HT-29 (cell line): ENCODE measurements around the gene PEAK3. TPM values are rescaled to one million over a fixed set of nuclear protein-coding genes. Genes with fewer than 3 reads are reported as not detected.

ENCODE experiments used
- DNase-seq: peaks from one replicate; pipeline ENCODE4 v3.0.0-alpha.2; 2015; ENCODE audit warnings: low spot score
- total RNA-seq: library from RNA; depleted of rRNA; stranded (reverse); fragments of >200 nt; shearing (Covaris generic); gene quantifications from 2 replicates; pipeline ENCODE4 v1.2.3, GENCODE V29; 2014

The PEAK3 gene
- total RNA-seq, 1 experiment from 2014 or later, result not detected

- DNase-seq, result no peak
Observed at GRCh38 chr19:2237051-2237868, 44.7 kb downstream of the PEAK3 start.

- peak; percentile 94 for DNase-seq
Observed at GRCh38 chr19:2236314-2237050, 45.5 kb downstream of the PEAK3 start, which contains the start of the genes PLEKHJ1 and SF3A2. Gene PLEKHJ1, minus strand, starts transcription at chr19:2236329. Its CDS starts 81 bp downstream, at chr19:2236248. Gene SF3A2, plus strand, starts transcription at chr19:2236824. Its CDS starts 6,595 bp downstream, at chr19:2243419.

DNA sequence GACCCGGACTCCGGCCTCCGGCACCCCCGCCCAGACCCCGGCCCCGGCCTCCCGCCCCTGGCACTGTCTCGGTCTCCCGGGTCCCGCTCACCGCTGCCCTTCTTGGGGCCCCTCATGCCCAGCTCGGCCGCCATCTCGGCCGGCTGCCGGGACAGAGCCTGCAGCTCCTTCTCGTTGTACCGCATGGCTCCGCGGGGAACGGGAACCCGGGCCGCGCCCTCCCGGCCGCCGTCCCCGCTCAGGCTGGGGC is 46.0 kb downstream of the PEAK3 start:
- DNase-seq, result no peak

DNA sequence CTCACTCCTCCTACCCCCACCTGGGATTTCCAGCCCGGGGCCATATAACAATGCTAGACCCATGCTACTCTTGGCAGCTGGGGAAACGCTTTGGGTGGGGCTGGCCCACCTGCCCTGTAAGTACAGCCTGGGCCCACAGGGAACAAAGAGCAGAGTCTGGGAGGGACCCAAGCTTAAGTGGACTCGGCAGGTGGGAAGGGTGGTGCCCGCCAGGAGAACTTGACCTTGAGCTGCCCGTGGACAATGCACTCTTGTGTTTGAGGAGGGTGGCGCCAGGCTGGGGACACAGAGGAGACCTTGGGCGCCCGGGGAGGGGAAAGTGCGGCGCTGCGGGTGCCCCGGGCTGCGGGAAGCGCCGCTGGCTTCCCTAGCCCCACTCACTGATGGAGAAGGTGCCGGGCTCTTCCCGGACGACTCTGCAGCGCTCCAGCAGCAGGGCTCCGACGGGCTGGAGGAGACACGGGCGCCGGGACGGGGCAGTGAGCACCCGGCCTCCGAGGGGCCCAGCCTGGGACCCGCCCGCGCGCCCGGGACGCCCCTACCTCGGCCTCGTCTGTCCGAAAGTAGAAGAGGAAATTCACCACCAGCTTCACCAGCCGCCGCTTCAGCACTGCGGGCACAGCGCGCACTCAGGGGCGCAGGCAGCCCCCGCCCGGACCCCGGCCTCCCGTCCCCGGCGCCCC is 46.5 kb downstream of the PEAK3 start:
- DNase-seq, result peak; percentile 54

GRCh38 chr19:2234996-2235380 is 47.0 kb downstream of the PEAK3 start:
- no peak for DNase-seq

GRCh38 chr19:2233601-2234280 is 48.2 kb downstream of the PEAK3 start:
- no peak for DNase-seq

DNA sequence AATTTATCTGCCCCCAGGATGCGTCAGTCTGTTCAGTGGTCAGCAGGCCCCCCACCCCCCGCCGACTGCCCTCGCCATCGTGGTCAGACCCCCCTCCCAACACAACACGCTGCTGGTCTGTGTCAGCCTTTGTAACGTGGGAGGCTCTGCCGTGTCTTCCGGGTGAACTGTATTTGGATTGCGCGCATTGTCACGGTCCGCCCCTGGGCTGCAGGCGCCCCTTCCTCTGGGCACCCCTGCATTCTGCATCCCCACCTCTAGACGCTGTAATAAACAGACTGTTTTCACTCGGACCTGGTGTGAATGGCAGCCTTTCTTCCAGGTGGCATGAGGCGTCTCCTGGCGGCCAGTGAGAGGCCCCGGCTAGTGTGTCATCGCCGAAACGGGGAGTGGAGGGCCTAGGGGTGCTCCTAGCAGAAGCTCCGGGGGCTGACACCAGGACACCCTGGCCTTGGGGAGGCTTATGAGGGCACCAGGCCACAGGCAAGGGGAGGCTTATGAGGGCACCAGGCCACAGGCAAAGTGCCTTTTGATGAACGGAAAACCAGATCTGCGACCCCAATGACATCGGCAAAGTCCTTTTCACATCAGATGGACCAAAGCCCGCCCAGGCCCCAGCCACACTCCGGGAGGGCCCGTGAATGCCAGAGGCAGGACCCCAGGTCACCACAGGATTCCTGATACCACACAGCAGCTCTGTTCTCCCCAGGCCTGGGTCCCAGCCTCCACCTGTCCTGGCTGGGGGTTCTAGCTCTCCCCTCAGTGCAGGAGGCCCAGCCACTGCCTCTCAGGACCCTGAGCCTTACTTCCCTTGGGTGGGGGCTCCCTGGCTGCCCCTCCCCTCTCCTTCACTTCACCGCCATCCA is 49.5 kb downstream of the PEAK3 start:
- DNase-seq, result no peak

- no peak for DNase-seq
Observed at GRCh38 chr19:2231621-2232221, 50.3 kb downstream of the PEAK3 start.

GRCh38 chr19:2230807-2231533 is 51.0 kb downstream of the PEAK3 start:
- DNase-seq, result no peak

GRCh38 chr19:2230033-2230531 is 51.9 kb downstream of the PEAK3 start:
- no peak for DNase-seq

- DNase-seq, result no peak
Observed at GRCh38 chr19:2229103-2230032, 52.6 kb downstream of the PEAK3 start.

DNA sequence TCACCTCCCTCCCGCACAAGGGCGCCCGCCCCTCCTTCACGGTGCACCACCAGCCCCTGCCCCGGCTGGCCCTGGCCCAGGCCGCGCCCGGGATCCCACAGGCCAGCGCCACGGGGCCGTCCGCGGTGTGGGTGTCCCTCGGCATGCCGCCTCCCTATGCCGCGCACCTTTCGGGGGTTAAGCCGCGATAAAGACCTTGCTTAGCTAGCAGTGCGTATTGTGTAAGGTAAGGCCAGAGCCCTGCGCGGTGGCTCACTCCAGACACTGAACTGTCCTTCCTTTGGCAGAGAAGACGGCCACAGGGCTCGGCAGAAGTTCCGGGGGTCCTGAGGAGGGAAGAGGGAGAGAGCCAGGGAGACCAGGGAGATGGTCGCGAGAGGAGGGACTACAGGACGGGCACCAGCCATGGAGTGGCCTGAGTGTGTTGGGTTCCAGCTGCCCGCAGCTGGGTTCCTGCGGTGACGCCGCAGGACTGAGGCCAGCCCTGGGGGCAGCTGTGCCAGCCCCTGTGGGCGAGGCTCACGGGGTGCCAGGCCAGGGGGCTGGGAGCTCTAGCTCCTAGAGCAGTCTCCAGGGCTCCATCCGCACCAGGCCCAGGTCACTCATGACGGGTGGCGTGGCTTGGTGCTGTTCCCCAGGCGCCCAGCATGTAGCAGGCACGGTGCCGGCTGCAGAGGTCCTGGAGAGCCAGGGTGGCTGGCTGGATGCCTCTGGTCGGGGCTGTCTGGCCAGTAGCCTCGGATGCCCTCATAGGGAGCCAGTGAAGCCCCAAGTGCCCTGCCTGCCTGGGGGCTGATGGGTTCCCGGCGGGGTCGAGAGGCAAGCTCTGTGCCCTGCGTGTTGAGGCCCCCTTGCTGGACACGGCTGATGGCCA is 53.6 kb downstream of the PEAK3 start:
- DNase-seq, result no peak

DNA sequence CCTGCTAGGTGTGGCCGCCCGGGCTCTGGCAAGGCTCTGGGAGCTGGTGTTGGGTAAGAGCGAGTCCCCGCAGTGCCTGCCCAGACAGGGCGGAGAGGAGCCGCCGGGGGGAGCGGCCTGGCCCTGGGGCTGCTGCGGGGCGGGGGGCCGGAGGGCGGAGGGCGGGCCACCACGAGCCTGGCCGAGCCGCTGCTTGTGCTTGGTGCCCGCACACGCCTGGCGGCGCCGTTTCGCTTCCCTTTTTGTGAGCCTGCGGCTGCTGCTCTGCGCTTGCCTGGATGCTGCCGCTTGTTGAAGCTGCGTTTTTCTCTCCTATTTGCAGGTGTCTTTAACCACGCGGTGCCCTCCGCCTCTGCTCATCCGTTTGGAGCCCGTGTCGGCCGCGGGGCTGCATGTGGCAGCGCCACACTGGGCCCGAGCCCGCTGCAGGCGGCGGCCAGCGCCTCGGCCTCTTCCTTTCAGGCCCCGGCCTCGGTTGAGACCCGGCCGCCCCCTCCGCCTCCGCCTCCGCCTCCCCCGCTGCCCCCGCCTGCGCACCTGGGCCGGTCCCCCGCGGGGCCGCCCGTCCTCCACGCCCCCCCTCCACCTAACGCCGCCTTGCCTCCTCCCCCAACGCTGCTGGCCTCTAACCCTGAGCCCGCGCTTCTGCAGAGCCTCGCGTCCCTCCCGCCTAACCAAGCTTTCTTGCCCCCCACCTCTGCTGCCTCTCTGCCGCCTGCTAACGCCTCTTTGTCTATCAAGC is 54.4 kb downstream of the PEAK3 start:
- DNase-seq, result no peak

DNA sequence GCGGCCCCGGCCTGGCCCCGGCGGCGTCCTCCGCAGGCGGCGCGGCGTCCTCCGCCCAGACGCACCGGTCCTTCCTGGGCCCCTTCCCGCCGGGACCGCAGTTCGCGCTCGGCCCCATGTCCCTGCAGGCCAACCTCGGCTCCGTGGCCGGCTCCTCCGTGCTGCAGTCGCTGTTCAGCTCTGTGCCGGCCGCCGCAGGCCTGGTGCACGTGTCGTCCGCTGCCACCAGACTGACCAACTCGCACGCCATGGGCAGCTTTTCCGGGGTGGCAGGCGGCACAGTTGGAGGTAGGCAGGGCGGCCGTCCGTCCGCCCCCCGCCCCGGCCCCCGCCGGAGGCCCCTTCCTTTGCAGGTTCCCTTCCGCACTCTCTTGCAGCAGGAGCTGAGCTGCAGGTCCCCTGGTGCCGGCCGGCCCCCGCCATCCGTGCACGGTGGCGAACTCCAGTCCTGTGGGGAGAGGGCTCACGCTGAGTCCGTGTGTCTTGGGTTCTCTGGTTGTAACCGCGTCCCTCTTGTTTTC is 55.1 kb downstream of the PEAK3 start:
- DNase-seq, result no peak

GRCh38 chr19:2226051-2226839 is 55.7 kb downstream of the PEAK3 start:
- no peak for DNase-seq
